Measurements from ENCODE around the gene MAD1L1.
"Not testable (repeated sequence)": the region's sequence is repeated elsewhere in the genome, so short reads cannot be mapped to it uniquely, and the experiment has no call there.

The MAD1L1 gene

GRCh38 chr7:2036786-2037185 is 196.0 kb downstream of the MAD1L1 start:
- in situ Hi-C loops (cut with MboI; ENCODE audit: low sequenced_read_pairs) = no loop called here

GRCh38 chr7:2036201-2036600 is 196.5 kb downstream of the MAD1L1 start:
- in situ Hi-C loops (cut with MboI; ENCODE audit: low sequenced_read_pairs) = not testable (repeated sequence)

GRCh38 chr7:2034291-2035201 is 198.2 kb downstream of the MAD1L1 start:
- in situ Hi-C loops (cut with MboI; ENCODE audit: low sequenced_read_pairs) = no loop called here

GRCh38 chr7:2033586-2034135 is 199.1 kb downstream of the MAD1L1 start:
- in situ Hi-C loops (cut with MboI; ENCODE audit: low sequenced_read_pairs) = no loop called here

GRCh38 chr7:2032876-2033407 is 199.8 kb downstream of the MAD1L1 start:
- in situ Hi-C loops (cut with MboI; ENCODE audit: low sequenced_read_pairs) = no loop called here

- in situ Hi-C loops (cut with MboI; ENCODE audit: low sequenced_read_pairs) = no loop called here
Observed at GRCh38 chr7:2032030-2032875, 200.5 kb downstream of the MAD1L1 start.

DNA sequence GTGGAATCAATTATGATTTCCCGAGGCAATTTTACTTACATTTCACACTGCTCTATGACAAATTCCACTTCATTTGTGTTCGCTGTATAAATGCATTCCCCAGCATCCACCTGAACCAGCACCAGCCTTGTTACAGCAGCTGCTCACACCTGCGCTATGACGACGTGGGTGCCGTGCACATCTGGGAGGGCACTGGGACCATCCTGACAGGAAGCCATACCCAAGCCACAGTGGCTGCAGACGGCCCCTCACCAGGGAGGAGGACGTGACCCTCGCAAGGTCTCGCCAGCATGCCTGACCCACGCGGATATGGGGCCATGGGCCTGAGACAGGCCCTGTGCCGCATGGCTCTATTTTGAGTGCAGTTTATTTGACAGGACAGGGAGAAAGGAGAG is 201.3 kb downstream of the MAD1L1 start:
- in situ Hi-C loops (cut with MboI; ENCODE audit: low sequenced_read_pairs) = no loop called here

DNA sequence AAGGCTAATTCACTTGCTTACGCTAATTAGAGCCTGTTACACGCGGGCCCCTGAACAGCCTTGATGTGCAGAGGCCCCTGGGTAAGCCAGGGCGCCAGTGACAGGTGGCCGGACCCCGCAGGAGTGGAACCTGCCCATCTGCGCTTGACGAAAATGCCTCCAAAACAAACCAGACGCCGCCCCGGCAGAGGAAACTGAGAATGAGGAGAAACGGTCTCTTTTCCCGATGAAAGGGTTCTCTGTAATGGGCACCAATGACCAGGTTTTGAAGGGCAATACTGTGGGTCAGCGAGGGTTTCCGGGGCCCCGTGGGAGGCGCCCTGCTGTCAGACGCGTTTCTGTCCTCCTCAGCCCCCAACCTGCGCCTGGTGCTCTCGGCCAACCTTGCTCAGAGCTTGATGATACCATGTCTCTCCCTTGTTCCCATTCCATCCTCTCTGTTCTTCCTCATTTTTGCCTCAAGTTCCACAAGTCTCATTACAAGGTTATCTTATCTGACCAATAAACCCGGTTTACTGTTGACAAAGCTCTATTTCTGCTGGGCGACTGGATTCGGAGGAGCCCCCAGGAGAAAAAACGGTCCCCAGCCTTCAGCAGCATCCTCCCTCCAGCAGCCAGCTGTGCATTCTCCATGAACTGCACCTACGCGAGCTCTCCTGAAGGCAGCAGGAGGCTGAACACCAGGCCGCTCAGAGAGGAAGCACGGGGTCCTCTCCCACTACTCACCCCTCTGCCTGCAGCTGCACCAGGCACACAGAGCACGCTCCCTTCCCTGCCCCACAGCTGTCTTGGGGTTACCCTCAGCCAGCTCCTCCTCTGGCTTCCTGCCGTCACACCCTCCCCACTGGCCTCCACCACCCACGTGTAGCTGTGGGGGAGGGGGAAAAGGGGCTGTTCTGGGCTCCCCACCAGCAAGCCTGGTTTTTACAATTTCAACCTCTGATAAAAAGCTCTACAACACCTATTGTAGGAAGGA is 202.0 kb downstream of the MAD1L1 start:
- in situ Hi-C loops (cut with MboI; ENCODE audit: low sequenced_read_pairs) = no loop called here

DNA sequence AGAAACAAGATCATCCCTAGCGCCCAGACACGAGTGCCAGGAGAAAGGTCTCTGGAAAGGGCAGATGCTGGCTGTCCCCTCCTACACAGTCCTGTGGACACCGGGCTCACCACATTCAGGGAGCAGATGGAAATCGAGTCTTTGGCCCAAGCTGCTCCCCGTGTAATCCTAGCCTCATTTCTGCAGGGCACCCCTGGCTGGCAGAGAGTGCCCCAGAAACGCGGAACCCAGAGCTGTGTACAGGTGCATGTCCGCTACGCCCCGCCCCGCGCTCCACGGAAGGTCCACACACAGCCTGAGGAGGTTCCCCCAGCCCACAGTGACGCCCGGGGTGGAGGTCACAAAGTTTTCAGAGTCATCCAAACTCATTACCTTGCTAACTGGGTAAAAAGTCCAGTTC is 202.8 kb downstream of the MAD1L1 start:
- in situ Hi-C loops (cut with MboI; ENCODE audit: low sequenced_read_pairs) = no loop called here

DNA sequence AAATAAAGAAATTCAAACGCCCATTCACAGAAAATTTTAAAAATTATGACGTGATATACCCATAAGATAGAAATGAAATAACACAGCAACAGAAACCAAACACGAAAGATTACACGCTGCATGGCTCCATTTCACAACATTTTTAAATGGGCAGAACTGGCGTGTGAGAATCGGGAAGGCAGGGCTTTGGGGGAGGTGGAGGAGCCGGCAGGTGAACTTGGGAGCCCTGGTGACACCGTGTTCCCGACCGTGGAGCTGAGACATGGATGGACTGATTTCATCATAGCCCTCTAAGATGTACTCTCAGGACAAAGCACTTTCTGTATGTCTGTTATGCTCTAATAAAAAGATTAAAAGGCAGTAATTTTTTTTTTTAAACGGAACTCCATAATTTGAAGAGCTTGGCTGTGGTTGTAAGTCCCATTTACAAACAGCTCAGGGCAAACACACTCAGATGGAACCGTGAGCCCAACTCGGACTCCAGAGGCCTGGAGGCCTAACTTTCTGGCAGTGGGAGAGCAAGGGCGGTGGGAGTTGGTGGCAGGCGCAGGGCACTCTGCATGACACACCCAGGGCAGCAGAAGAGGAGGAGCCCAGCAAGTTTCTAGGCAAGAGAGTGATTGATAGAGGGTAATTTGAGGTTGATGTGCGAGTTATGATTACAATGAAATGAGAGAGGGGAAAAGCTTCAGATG is 203.4 kb downstream of the MAD1L1 start:
- in situ Hi-C loops (cut with MboI; ENCODE audit: low sequenced_read_pairs) = no loop called here

DNA sequence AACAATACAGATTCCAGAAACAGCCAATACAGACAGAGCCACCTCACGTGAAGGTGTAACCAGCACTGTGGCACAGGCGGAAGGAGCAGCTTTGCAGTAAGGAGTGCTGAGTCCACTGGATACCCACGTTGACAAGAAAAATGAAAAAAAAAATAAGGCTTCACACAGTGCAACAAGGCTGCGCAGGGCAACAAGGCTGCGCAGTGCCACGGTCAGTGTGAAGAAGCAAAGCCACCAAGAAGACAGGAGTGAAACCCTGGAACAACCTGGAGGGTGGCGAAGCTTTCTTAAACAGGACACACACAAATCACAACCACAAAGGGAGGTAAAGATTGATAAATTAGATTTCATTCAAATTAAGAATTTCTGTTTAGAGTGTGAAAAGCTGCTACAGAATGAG is 204.0 kb downstream of the MAD1L1 start:
- in situ Hi-C loops (cut with MboI; ENCODE audit: low sequenced_read_pairs) = no loop called here

GRCh38 chr7:2025188-2025587 is 207.6 kb downstream of the MAD1L1 start:
- in situ Hi-C loops (cut with MboI; ENCODE audit: low sequenced_read_pairs) = no loop called here

DNA sequence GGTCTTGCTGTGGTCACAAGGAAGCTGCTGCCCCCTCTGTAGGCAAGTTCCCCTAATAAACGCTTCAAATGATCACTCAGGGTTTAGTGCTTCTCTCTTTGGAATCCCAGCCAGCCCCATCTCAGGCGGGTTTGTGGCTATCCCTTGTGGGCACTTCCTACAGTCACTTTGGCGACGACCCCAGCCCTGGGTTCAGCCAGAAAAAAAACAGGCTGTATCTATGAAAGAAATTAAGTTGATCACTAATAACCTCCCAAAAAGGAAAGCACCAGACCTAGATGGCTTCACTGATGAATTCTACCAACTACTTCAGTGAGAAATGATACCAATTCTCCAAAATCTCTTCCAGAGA is 208.2 kb downstream of the MAD1L1 start:
- in situ Hi-C loops (cut with MboI; ENCODE audit: low sequenced_read_pairs) = no loop called here

GRCh38 chr7:2023877-2024566 is 208.7 kb downstream of the MAD1L1 start:
- in situ Hi-C loops (cut with MboI; ENCODE audit: low sequenced_read_pairs) = no loop called here

- in situ Hi-C loops (cut with MboI; ENCODE audit: low sequenced_read_pairs) = no loop called here
Observed at GRCh38 chr7:2022737-2023250, 210.0 kb downstream of the MAD1L1 start.

DNA sequence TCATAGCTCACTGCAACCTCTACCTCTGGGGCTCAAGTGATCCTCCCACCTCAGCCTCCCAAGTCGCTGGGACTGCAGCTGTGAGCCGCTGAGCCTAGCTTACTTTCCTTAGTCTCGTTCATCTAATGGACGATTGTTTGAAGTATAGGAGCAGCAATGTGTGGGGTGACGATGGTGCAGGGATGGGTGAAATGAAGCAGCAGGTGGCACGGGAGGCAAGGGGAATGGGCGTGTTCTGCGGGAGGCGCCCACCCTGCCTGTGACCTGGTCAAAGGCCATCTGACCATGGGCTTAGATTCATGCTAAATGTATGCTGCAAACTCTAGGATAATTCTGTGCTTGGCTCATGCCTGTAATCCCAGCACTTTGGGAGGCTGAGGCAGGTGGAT is 210.7 kb downstream of the MAD1L1 start:
- in situ Hi-C loops (cut with MboI; ENCODE audit: low sequenced_read_pairs) = no loop called here

- in situ Hi-C loops (cut with MboI; ENCODE audit: low sequenced_read_pairs) = no loop called here
Observed at GRCh38 chr7:2019711-2020511, 212.8 kb downstream of the MAD1L1 start.

- in situ Hi-C loops (cut with MboI; ENCODE audit: low sequenced_read_pairs) = no loop called here
Observed at GRCh38 chr7:2019461-2019710, 213.4 kb downstream of the MAD1L1 start.

All from HL-60/S4 treated with retinoic acid at 250 ng/mL for 4 days and 3 days (cell line).